Astrocyte of the spinal cord (primary cell): ENCODE data around the gene SMNDC1.
"Not testable (repeated sequence)": the region's sequence is repeated elsewhere in the genome, so short reads cannot be mapped to it uniquely, and the experiment has no call there.

Experiments used
- DNase-seq: peaks from one replicate; pipeline ENCODE4 v3.0.0; 2011; ENCODE audit warnings: low read depth, low spot score
- H3K4me3 ChIP-seq: 2 replicates; pipeline ENCODE4 v1.5.1; 2011; ENCODE audit warnings: low read depth, mild to moderate bottlenecking, low read length, moderate library complexity
- in situ Hi-C: cut with HindIII; loops from 2 replicates; pipeline ENCODE4 v1.10.0; 2017; ENCODE audit warnings: low sequenced_read_pairs
- TF ChIP-seq, protein P1 (sequence below): IDR thresholded peaks from 2 replicates; pipeline ENCODE4 v1.5.1; 2012; ENCODE audit warnings: low read depth, mild to moderate bottlenecking, low read length, inconsistent platforms

Gene SMNDC1

DNA sequence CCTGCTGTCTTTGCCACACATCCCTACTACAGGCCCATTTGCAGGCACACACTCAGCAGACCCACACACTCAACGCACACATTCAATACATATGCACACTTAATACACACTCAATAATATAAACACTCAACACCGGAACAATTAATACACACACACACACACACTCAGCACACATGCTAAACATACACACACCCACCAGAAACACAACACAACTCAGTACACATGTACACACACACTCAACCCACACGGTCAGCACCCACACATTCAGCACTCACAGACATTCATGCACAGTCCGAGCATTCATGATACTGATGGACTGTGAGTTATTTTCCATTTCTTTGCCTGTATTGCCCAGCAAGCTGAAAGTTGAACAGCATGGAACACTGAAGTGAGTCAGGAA, 35.4 kb upstream of the SMNDC1 start:
- DNase-seq = no peak
- TF ChIP-seq, protein P1, sequence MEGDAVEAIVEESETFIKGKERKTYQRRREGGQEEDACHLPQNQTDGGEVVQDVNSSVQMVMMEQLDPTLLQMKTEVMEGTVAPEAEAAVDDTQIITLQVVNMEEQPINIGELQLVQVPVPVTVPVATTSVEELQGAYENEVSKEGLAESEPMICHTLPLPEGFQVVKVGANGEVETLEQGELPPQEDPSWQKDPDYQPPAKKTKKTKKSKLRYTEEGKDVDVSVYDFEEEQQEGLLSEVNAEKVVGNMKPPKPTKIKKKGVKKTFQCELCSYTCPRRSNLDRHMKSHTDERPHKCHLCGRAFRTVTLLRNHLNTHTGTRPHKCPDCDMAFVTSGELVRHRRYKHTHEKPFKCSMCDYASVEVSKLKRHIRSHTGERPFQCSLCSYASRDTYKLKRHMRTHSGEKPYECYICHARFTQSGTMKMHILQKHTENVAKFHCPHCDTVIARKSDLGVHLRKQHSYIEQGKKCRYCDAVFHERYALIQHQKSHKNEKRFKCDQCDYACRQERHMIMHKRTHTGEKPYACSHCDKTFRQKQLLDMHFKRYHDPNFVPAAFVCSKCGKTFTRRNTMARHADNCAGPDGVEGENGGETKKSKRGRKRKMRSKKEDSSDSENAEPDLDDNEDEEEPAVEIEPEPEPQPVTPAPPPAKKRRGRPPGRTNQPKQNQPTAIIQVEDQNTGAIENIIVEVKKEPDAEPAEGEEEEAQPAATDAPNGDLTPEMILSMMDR = no peak
- in situ Hi-C loops = no loop called here
- no peak overlapping the region for H3K4me3 ChIP-seq

GRCh38 chr10:110337906-110338305, 33.2 kb upstream of the SMNDC1 start:
- in situ Hi-C loops = no loop called here
- no peak for DNase-seq
- H3K4me3 ChIP-seq = no peak overlapping the region
- TF ChIP-seq, protein P1 = no peak

GRCh38 chr10:110337401-110337800, 32.7 kb upstream of the SMNDC1 start:
- TF ChIP-seq, protein P1 = no peak
- in situ Hi-C loops = no loop called here
- DNase-seq = no peak
- no peak overlapping the region for H3K4me3 ChIP-seq

GRCh38 chr10:110336111-110336721, 31.5 kb upstream of the SMNDC1 start:
- peak; percentile 98 for DNase-seq

DNA sequence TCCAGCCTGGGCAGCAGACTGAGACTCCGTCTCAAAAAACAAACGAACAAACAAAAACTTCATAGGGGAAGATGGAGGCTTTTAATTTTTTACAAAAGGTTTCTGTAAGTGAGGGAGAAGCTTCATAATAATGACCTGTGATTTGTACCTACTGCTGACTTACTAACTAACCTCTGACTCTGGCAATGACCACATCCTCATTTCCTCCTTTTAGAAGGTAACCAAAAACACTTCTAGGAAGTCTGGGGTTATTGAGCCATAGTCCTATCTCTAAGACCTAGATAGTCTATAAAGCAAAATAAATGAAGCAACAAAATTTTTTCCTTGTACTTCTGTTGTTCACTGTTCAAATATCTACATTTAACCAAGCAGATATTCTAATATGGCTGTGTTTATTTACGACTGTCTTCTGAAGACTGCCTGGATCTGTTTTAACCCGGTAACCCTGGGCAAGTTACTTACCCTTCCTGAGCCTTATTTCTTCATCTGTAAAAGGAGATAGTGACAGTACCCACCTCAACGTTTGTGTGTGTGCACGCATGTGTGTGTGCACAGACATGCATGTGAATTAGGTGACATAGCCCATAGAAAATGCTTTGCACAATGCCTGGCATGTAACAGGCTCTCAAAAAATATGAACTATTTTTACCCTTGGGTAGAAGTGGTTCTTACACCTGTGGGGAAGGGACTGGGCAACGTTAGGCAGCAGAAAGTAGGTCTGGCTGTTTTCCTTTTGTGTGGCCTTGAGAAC, 30.8 kb upstream of the SMNDC1 start:
- H3K4me3 ChIP-seq = no peak overlapping the region
- DNase-seq = no peak
- TF ChIP-seq, protein P1 = no peak

More at GRCh38 chr10:110336111-110336721, 31.5 kb upstream of the SMNDC1 start:
- in situ Hi-C loops = no loop called here
- TF ChIP-seq, protein P1 = peak; percentile 26
- H3K4me3 ChIP-seq = no peak overlapping the region

GRCh38 chr10:110334061-110334656, 29.4 kb upstream of the SMNDC1 start:
- in situ Hi-C loops = no loop called here
- H3K4me3 ChIP-seq = no peak overlapping the region
- no peak for DNase-seq
- TF ChIP-seq, protein P1 = no peak

More for the DNA sequence above, 30.8 kb upstream of the SMNDC1 start:
- in situ Hi-C loops = no loop called here

DNA sequence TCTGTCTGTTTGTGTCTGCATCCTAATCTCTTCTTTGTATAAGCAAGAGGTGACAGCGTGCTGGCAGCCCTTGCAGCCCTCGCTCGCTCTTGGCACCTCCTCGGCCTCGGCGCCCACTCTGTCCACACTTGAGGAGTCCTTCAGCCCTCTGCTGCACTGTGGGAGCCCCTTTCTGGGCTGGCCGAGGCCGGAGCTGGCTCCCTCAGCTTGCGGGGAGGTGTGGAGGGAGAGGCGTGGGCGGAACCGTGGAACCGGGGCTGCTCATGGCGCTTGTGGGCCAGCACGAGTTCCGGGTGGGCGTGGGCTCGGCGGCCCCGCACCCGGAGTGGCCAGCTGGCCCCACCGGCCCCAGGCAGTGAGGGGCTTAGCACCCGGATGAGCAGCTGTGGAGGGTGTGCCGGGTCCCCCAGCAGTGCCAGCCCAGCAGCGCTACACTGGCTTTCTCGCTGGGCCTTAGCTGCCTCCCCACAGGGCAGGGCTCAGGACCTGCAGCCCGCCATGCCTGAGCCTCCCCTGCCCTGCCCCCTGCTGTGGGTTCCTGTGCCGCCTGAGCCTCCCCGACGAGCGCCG, 26.6 kb upstream of the SMNDC1 start:
- in situ Hi-C loops, H3K4me3 ChIP-seq, DNase-seq: not testable (repeated sequence)
